Measurements from ENCODE around the gene HNRNPM. TPM values are rescaled to one million over a fixed set of nuclear protein-coding genes. Genes with fewer than 3 reads are reported as not detected.
"Not testable (repeated sequence)": the region's sequence is repeated elsewhere in the genome, so short reads cannot be mapped to it uniquely, and the experiment has no call there.

The HNRNPM gene
- total RNA-seq, 1 donor = 41.8 TPM

DNA sequence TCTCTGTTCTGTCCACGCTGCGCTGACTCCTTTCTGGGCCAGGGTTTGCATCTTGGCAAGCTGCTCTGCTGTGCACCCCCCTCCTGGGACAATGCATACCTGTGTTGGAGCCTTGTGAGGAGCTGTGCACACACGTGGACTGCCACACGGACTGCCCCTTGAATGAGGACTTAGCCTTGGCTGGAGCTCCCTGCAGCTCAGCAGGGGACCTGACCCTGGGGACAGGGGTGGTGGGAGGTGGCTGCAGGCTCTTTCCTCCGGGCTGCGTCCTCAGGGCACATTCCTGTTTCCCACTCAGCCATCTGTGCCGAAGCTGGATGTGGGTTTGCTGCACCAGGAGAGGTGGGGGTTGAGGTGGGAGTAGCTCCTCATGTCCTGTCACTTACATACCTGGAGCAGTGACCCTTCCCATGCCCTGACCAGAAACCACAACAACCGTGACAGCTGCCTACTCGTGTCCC lies 46.4 kb upstream of the HNRNPM start:
- H3K4me3 ChIP-seq (ENCODE audit: low read depth, low read length) = no peak overlapping the region
- TF ChIP-seq, protein P1, sequence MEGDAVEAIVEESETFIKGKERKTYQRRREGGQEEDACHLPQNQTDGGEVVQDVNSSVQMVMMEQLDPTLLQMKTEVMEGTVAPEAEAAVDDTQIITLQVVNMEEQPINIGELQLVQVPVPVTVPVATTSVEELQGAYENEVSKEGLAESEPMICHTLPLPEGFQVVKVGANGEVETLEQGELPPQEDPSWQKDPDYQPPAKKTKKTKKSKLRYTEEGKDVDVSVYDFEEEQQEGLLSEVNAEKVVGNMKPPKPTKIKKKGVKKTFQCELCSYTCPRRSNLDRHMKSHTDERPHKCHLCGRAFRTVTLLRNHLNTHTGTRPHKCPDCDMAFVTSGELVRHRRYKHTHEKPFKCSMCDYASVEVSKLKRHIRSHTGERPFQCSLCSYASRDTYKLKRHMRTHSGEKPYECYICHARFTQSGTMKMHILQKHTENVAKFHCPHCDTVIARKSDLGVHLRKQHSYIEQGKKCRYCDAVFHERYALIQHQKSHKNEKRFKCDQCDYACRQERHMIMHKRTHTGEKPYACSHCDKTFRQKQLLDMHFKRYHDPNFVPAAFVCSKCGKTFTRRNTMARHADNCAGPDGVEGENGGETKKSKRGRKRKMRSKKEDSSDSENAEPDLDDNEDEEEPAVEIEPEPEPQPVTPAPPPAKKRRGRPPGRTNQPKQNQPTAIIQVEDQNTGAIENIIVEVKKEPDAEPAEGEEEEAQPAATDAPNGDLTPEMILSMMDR (IDR thresholded peaks at IDR 0.05; ENCODE audit: insufficient read depth, low read length) = no peak
- no peak for DNase-seq (ENCODE audit: low read depth)

- no peak for DNase-seq (ENCODE audit: low read depth)
- H3K4me3 ChIP-seq (ENCODE audit: low read depth, low read length) = no peak overlapping the region
- TF ChIP-seq, protein P1 (IDR thresholded peaks at IDR 0.05; ENCODE audit: insufficient read depth, low read length) = no peak
Measured at GRCh38 chr19:8399681-8400188, 45.0 kb upstream of the HNRNPM start.

DNA sequence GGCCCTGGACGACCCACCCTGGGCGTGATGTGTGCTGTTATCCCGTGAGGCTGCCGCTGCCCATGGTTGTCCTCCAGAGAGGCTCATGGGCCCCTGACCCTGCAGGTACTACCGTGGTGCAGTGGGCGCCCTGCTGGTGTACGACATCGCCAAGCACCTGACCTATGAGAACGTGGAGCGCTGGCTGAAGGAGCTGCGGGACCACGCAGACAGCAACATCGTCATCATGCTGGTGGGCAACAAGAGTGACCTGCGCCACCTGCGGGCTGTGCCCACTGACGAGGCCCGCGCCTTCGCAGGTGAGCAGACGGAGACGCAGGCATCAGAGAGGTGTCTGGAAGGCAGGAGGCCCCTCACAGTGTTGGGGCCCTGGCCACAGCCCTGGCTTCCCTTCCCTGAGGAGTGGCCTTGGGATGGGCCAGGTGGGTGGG lies 42.8 kb upstream of the HNRNPM start:
- no peak overlapping the region for H3K4me3 ChIP-seq (ENCODE audit: low read depth, low read length)
- TF ChIP-seq, protein P1 (IDR thresholded peaks at IDR 0.05; ENCODE audit: insufficient read depth, low read length) = no peak
- no peak for DNase-seq (ENCODE audit: low read depth)

DNA sequence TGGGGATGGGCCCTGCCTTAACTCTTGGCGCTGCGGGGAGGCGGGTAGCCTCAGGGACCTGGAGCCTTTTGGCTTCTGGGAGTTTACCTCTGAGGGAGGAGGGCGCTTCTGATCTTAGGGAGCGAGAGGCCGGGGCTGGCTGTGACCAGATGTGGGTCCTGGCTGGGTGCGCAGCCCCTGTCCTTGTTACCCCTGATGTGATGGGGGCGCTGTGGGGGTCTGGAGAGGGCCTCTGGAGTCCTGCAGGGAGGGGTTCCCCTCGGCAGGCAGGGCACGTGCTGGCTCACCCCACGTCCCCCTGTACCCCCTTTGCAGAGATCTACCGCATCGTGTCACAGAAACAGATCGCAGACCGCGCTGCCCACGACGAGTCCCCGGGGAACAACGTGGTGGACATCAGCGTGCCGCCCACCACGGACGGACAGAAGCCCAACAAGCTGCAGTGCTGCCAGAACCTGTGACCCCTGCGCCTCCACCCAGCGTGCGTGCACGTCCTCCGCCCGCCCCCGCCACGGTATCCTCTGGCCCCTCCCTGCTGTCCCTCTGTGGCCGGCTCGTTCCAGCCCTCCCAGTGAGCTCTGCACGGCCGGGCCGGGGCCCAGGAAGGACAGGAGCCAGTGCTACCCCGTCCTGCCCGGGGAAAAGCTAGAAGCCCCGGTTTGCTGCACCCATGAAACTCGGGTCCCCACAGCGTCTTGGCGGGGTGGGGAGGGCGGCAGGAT lies 41.5 kb upstream of the HNRNPM start:
- DNase-seq (ENCODE audit: low read depth) = no peak
- TF ChIP-seq, protein P1 (IDR thresholded peaks at IDR 0.05; ENCODE audit: insufficient read depth, low read length) = no peak

GRCh38 chr19:8403820-8404109 lies 41.0 kb upstream of the HNRNPM start:
- TF ChIP-seq, protein P1 (IDR thresholded peaks at IDR 0.05; ENCODE audit: insufficient read depth, low read length) = no peak
- no peak for DNase-seq (ENCODE audit: low read depth)
- H3K4me3 ChIP-seq (ENCODE audit: low read depth, low read length) = no peak overlapping the region

More for the DNA sequence above, 41.5 kb upstream of the HNRNPM start:
- H3K4me3 ChIP-seq (ENCODE audit: low read depth, low read length) = no peak overlapping the region

GRCh38 chr19:8404391-8405151 lies 40.2 kb upstream of the HNRNPM start:
- DNase-seq (ENCODE audit: low read depth) = no peak
- H3K4me3 ChIP-seq (ENCODE audit: low read depth, low read length) = no peak overlapping the region
- TF ChIP-seq, protein P1 (IDR thresholded peaks at IDR 0.05; ENCODE audit: insufficient read depth, low read length) = no peak

GRCh38 chr19:8410718-8411117 lies 34.1 kb upstream of the HNRNPM start:
- not testable (repeated sequence) for H3K4me3 ChIP-seq (ENCODE audit: low read depth, low read length); DNase-seq (ENCODE audit: low read depth)

All from fibroblast of the aortic adventitia (primary cell).